ENCODE data around the gene PARD6B.

Gene PARD6B

GRCh38 chr20:50719328-50719727 lies 12.1 kb upstream of the PARD6B start:
- Histone ChIP-seq H3K27ac (no peak overlapping the region), H2AFZ (ENCODE audit: low read depth) (no peak overlapping the region), H3K4me3 (IDR thresholded peaks at IDR 0.05; ENCODE audit: insufficient read depth, low read depth, low read length) (no peak overlapping the region), H3K27me3 (ENCODE audit: insufficient read depth, low read depth) (no peaks in the 10 kb centered on the region), H3K79me2 (ENCODE audit: insufficient read depth, low read depth) (no peaks in the 10 kb centered on the region), H3K4me1 (ENCODE audit: low read depth, poor library complexity, severe bottlenecking) (no peaks in the 10 kb centered on the region), H4K20me1 (ENCODE audit: insufficient read depth) (no peaks in the 10 kb centered on the region), H3K9ac (no peak overlapping the region), H3K36me3 (ENCODE audit: insufficient read depth) (no peaks in the 10 kb centered on the region), H3K4me2 (no peak overlapping the region)
- TF ChIP-seq, protein P1, sequence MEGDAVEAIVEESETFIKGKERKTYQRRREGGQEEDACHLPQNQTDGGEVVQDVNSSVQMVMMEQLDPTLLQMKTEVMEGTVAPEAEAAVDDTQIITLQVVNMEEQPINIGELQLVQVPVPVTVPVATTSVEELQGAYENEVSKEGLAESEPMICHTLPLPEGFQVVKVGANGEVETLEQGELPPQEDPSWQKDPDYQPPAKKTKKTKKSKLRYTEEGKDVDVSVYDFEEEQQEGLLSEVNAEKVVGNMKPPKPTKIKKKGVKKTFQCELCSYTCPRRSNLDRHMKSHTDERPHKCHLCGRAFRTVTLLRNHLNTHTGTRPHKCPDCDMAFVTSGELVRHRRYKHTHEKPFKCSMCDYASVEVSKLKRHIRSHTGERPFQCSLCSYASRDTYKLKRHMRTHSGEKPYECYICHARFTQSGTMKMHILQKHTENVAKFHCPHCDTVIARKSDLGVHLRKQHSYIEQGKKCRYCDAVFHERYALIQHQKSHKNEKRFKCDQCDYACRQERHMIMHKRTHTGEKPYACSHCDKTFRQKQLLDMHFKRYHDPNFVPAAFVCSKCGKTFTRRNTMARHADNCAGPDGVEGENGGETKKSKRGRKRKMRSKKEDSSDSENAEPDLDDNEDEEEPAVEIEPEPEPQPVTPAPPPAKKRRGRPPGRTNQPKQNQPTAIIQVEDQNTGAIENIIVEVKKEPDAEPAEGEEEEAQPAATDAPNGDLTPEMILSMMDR (conservative IDR thresholded peaks at IDR 0.05; ENCODE audit: low read depth, low read length), result no peak

GRCh38 chr20:50720026-50720425 lies 11.4 kb upstream of the PARD6B start:
- Histone ChIP-seq H3K4me2 (no peak overlapping the region), H2AFZ (ENCODE audit: low read depth) (no peak overlapping the region), H3K36me3 (ENCODE audit: insufficient read depth) (no peaks in the 10 kb centered on the region), H3K4me1 (ENCODE audit: low read depth, poor library complexity, severe bottlenecking) (no peaks in the 10 kb centered on the region), H3K27ac (no peak overlapping the region), H3K4me3 (IDR thresholded peaks at IDR 0.05; ENCODE audit: insufficient read depth, low read depth, low read length) (no peak overlapping the region), H3K79me2 (ENCODE audit: insufficient read depth, low read depth) (no peaks in the 10 kb centered on the region), H4K20me1 (ENCODE audit: insufficient read depth) (no peaks in the 10 kb centered on the region), H3K9ac (no peak overlapping the region), H3K27me3 (ENCODE audit: insufficient read depth, low read depth) (no peaks in the 10 kb centered on the region)
- TF ChIP-seq, protein P1 (conservative IDR thresholded peaks at IDR 0.05; ENCODE audit: low read depth, low read length), result no peak

DNA sequence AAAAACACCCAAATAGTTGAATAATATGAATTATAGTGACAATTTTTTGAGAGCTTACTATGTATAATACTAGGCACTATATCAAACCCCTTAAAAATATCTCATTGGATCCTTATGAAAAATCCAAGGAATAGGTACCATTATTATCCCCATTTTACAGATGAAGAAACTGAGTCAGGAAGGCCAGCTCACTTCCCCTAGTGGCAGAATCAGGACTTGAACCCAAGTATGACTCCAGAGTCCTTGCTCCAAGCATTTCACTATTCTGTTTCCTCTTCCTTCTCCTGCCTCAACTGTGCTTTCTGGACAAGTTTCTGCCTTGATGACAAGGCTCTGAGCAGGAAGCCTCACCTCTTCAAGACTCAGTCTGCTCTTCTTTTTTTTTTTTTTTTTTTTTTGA lies 10.8 kb upstream of the PARD6B start:
- no peak overlapping the region for H3K4me2 ChIP-seq
- H3K36me3 ChIP-seq (ENCODE audit: insufficient read depth), result no peaks in the 10 kb centered on the region
- no peak overlapping the region for H3K4me3 ChIP-seq (IDR thresholded peaks at IDR 0.05; ENCODE audit: insufficient read depth, low read depth, low read length)
- no peak overlapping the region for H2AFZ ChIP-seq (ENCODE audit: low read depth)
- H4K20me1 ChIP-seq (ENCODE audit: insufficient read depth), result no peaks in the 10 kb centered on the region
- H3K27ac ChIP-seq, result no peak overlapping the region
- no peaks in the 10 kb centered on the region for H3K4me1 ChIP-seq (ENCODE audit: low read depth, poor library complexity, severe bottlenecking)
- TF ChIP-seq, protein P1 (conservative IDR thresholded peaks at IDR 0.05; ENCODE audit: low read depth, low read length), result no peak
- no peaks in the 10 kb centered on the region for H3K27me3 ChIP-seq (ENCODE audit: insufficient read depth, low read depth)
- H3K79me2 ChIP-seq (ENCODE audit: insufficient read depth, low read depth), result no peaks in the 10 kb centered on the region
- H3K9ac ChIP-seq, result no peak overlapping the region

DNA sequence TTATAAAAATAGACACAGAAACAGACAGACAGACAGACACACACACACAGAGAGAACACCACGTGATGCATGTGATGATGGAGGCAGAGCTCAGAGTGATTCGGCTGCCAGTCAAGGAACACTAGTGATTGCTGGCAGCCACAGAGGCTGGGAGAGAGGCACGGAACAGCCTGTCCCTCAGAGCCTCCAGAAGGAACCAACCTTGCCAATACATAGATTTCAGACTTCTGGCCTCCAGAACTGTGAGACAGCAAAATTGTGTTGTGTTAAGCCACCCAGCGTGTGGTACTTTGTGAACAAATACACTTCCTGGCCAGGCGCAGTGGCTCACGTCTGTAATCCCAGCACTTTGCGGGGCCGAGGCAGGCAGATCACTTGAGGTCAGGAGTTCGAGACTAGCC lies 9.5 kb upstream of the PARD6B start:
- no peaks in the 10 kb centered on the region for H3K4me1 ChIP-seq (ENCODE audit: low read depth, poor library complexity, severe bottlenecking)
- H4K20me1 ChIP-seq (ENCODE audit: insufficient read depth), result no peaks in the 10 kb centered on the region
- no peak overlapping the region for H2AFZ ChIP-seq (ENCODE audit: low read depth)
- no peaks in the 10 kb centered on the region for H3K79me2 ChIP-seq (ENCODE audit: insufficient read depth, low read depth)
- TF ChIP-seq, protein P1 (conservative IDR thresholded peaks at IDR 0.05; ENCODE audit: low read depth, low read length), result no peak
- H3K27ac ChIP-seq, result no peak overlapping the region
- no peak overlapping the region for H3K4me3 ChIP-seq (IDR thresholded peaks at IDR 0.05; ENCODE audit: insufficient read depth, low read depth, low read length)
- no peaks in the 10 kb centered on the region for H3K36me3 ChIP-seq (ENCODE audit: insufficient read depth)
- no peaks in the 10 kb centered on the region for H3K27me3 ChIP-seq (ENCODE audit: insufficient read depth, low read depth)
- H3K4me2 ChIP-seq, result no peak overlapping the region
- H3K9ac ChIP-seq, result no peak overlapping the region

All from KMS-11 (cell line).